Forelimb muscle (tissue), 1 donor: ENCODE measurements around the gene CD46. TPM values are rescaled to one million over a fixed set of nuclear protein-coding genes. Genes with fewer than 3 reads are reported as not detected.

Source experiments
- polyA plus RNA-seq: library from polyadenylated mRNA; unstranded; fragments of 120-200 nt; gene quantifications from one replicate; pipeline ENCODE4 v1.2.1, GENCODE V29; 2013; ENCODE audit not compliant: insufficient read length

CD46 gene
- polyA plus RNA-seq, 1 donor = 78.8 TPM

Other genes starting within 250 kb of the CD46 start
- gene CR1L, start 106.9 kb upstream of the CD46 start, polyA plus RNA-seq = 0.52 TPM
- 147 TPM for gene CD34, start 159.1 kb downstream of the CD46 start, polyA plus RNA-seq